Stimulated activated CD8-positive, alpha-beta memory T cell treated with anti-CD3 and anti-CD28 coated beads, Interleukin-2, amount 100 ng/mL, for 48 hours (primary cell): ENCODE measurements around the gene ALPK3.

Experiments
- DNase-seq, 2 donors: peaks; one replicate each; pipeline ENCODE4 v3.0.0-alpha.2; 2020; ENCODE audit warnings: low read depth in 2 of 2

Gene ALPK3

GRCh38 chr15:84816694-84817465 is at the start of gene ALPK3:
TSS of gene ALPK3 (plus strand) at chr15:84817356. CDS start at chr15:84817453, 97 bp downstream.
- no peak for DNase-seq

- no peak for DNase-seq
These were observed 45.1 kb upstream of the ALPK3 start for GRCh38 chr15:84772031-84772430.

GRCh38 chr15:84772467-84772866 is 44.7 kb upstream of the ALPK3 start:
- no peak for DNase-seq

- DNase-seq, result no peak
These were observed 43.4 kb upstream of the ALPK3 start for GRCh38 chr15:84773716-84774115.

GRCh38 chr15:84775867-84776449 is 41.2 kb upstream of the ALPK3 start:
- DNase-seq, result no peak

GRCh38 chr15:84778194-84778593 is 39.0 kb upstream of the ALPK3 start:
- DNase-seq, result no peak

GRCh38 chr15:84780492-84780891 is 36.7 kb upstream of the ALPK3 start:
- DNase-seq, result no peak

- no peak for DNase-seq
These were observed 35.7 kb upstream of the ALPK3 start for GRCh38 chr15:84781495-84781894.

- DNase-seq, result no peak
These were observed 34.8 kb upstream of the ALPK3 start for GRCh38 chr15:84782346-84782745.

GRCh38 chr15:84783493-84784251 is 33.5 kb upstream of the ALPK3 start:
- no peak for DNase-seq

GRCh38 chr15:84784262-84784661 is 32.9 kb upstream of the ALPK3 start:
- DNase-seq, result no peak

GRCh38 chr15:84785053-84785452 is 32.1 kb upstream of the ALPK3 start:
- no peak for DNase-seq

- DNase-seq, result no peak
These were observed 28.7 kb upstream of the ALPK3 start for GRCh38 chr15:84788500-84788899.

- DNase-seq, result no peak
These were observed 27.4 kb upstream of the ALPK3 start for GRCh38 chr15:84789762-84790161.

GRCh38 chr15:84790676-84791075 is 26.5 kb upstream of the ALPK3 start:
- DNase-seq, result no peak

- no peak for DNase-seq
These were observed 25.4 kb upstream of the ALPK3 start for GRCh38 chr15:84791763-84792162.

- DNase-seq, result no peak
These were observed 23.6 kb upstream of the ALPK3 start for GRCh38 chr15:84793431-84794161.

- DNase-seq, result no peak
These were observed 23.0 kb upstream of the ALPK3 start for GRCh38 chr15:84794162-84794547.

- DNase-seq, result no peak
These were observed 22.0 kb upstream of the ALPK3 start for GRCh38 chr15:84795186-84795585.

GRCh38 chr15:84797212-84797611 is 19.9 kb upstream of the ALPK3 start:
- no peak for DNase-seq

GRCh38 chr15:84797801-84798200 is 19.4 kb upstream of the ALPK3 start:
- DNase-seq, result no peak

- no peak for DNase-seq
These were observed 18.7 kb upstream of the ALPK3 start for GRCh38 chr15:84798436-84798946.
